ENCODE results near the gene S100A7A. TPM values are rescaled to one million over a fixed set of nuclear protein-coding genes. Genes with fewer than 3 reads are reported as not detected.

The S100A7A gene
- total RNA-seq, 1 donor from 2014 or later = not detected

DNA sequence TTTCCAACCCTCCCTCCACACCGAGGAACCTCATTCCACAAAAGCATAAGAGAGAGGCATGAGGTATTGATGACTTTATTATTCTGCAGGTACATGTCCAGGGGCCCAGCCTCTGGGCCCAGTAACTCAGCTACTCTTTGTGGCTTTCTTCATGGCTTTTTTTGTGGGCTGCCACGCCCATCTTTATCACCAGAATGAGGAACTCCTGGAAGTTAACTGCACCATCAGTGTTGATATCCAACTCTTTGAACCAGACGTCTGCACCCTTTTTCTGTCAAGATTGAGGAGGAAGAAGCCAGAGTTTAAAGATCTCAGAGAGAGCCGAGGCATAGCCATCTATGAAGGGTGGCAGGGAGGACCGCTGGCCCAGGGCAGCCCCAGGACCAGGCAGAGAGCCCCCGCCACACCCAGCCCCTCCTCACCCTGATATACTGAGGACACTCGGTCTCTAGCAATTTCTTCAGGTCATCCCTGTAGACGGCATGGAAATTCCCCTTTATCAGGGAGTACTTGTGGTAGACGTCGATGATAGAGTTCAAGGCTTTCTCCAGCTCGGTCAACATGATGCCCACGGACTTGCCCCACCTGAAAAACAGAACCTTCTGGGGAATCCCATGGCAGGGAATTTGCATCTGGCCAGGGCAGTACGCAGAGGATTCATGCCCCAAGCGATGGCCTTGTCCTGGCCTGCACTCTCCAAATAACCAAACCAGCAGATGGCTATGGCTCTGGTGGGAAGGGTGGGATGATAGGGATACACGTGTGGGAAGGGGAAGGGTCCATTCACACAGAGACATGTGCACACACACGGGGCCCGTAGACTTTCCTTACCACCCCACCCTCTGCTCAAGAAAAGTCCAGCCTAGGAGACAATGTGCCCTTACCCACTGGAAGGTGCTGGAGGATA, 26.1 kb upstream of the S100A7A start:
- Mint-ChIP-seq H3K9me3 (ENCODE audit: unreplicated experiment) (no peaks in the 10 kb centered on the region), H3K4me1 (ENCODE audit: unreplicated experiment) (no peaks in the 10 kb centered on the region), H3K36me3 (ENCODE audit: unreplicated experiment) (no peaks in the 10 kb centered on the region), H3K4me3 (ENCODE audit: unreplicated experiment) (no peak overlapping the region), H3K27me3 (ENCODE audit: unreplicated experiment) (peaks cover 2% of the 10 kb centered on the region), H3K27ac (ENCODE audit: unreplicated experiment) (no peak overlapping the region)
- TF ChIP-seq, protein P1, sequence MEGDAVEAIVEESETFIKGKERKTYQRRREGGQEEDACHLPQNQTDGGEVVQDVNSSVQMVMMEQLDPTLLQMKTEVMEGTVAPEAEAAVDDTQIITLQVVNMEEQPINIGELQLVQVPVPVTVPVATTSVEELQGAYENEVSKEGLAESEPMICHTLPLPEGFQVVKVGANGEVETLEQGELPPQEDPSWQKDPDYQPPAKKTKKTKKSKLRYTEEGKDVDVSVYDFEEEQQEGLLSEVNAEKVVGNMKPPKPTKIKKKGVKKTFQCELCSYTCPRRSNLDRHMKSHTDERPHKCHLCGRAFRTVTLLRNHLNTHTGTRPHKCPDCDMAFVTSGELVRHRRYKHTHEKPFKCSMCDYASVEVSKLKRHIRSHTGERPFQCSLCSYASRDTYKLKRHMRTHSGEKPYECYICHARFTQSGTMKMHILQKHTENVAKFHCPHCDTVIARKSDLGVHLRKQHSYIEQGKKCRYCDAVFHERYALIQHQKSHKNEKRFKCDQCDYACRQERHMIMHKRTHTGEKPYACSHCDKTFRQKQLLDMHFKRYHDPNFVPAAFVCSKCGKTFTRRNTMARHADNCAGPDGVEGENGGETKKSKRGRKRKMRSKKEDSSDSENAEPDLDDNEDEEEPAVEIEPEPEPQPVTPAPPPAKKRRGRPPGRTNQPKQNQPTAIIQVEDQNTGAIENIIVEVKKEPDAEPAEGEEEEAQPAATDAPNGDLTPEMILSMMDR (IDR thresholded peaks at IDR 0.05) = no peak
- peak; percentile 77 for DNase-seq (ENCODE audit: extremely low spot score, unreplicated experiment)

DNA sequence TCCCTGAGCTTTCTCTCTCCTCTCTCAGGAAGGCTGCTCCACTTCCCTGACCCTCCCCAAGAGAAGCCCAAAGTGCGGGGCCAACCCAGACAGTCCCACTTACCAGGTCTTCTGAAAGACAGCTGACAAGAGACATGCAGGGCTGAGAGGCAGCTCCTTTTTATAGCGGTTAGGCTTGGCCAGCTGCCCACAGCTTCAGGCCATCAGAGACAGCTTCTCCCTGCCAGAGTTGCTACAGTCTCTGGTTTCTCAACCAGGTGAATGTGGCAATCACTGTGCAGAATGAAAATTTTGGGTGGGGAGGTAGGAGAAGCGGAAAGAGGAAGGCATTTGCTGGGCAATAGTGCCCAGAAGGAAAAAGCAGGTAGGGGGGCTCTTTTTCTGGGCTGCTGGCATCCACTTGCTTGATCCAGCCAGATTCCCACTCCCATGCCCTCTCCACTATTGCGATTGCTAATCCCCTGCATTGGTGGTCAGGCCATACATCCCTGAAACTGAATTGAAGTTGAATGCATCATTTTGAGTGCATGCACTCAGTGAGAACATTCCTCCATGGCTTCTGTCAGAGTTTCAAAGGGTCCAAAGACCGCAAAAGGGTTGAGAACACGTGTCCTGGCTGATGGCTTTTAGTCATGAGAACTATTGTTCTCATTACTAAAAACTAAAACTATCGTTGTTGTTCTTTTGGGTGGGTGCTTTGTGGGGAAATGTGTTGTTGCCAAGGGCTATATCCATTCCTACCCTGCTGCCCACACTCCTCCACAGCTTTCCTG, 25.2 kb upstream of the S100A7A start, which contains the start of gene S100A8:
Gene S100A8, minus strand, starts transcription at position 136 of the 773 bp plus-strand sequence. CDS start 538 bp downstream, outside the sequence.
- Mint-ChIP-seq H3K27me3 (ENCODE audit: unreplicated experiment) (peaks cover 2% of the 10 kb centered on the region), H3K4me1 (ENCODE audit: unreplicated experiment) (no peaks in the 10 kb centered on the region), H3K4me3 (ENCODE audit: unreplicated experiment) (no peak within 1 kb of the TSS), H3K9me3 (ENCODE audit: unreplicated experiment) (no peaks in the 10 kb centered on the region), H3K27ac (ENCODE audit: unreplicated experiment) (no peak within 1 kb of the TSS), H3K36me3 (ENCODE audit: unreplicated experiment) (no peaks in the 10 kb centered on the region)
- TF ChIP-seq, protein P1 (IDR thresholded peaks at IDR 0.05) = no peak
- peak; percentile 71 for DNase-seq (ENCODE audit: extremely low spot score, unreplicated experiment)

DNA sequence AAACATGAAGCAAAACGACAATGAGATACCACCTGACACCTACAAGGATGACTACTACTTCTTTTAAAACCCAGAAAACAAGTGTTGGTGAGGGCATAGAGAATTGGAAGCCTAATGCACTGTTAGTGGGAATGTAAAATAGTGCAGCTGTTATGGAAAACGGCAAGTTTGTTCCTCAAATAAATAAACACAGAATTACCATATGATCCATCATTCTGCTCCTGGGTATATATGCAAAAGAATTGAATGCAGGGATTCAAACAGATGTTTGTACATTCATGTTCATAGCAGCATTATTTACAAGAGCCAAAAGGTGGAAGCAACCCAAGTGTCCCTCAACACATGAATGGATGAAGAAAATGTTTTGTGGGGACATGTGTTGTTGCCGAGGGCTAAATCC, 24.1 kb upstream of the S100A7A start:
- TF ChIP-seq, protein P1 (IDR thresholded peaks at IDR 0.05) = no peak
- no peak overlapping the region for H3K4me3 Mint-ChIP-seq (ENCODE audit: unreplicated experiment)
- H3K27ac Mint-ChIP-seq (ENCODE audit: unreplicated experiment) = no peak overlapping the region
- no peaks in the 10 kb centered on the region for H3K4me1 Mint-ChIP-seq (ENCODE audit: unreplicated experiment)
- H3K27me3 Mint-ChIP-seq (ENCODE audit: unreplicated experiment) = no peaks in the 10 kb centered on the region
- H3K36me3 Mint-ChIP-seq (ENCODE audit: unreplicated experiment) = no peaks in the 10 kb centered on the region
- DNase-seq (ENCODE audit: extremely low spot score, unreplicated experiment) = no peak
- H3K9me3 Mint-ChIP-seq (ENCODE audit: unreplicated experiment) = no peaks in the 10 kb centered on the region

DNA sequence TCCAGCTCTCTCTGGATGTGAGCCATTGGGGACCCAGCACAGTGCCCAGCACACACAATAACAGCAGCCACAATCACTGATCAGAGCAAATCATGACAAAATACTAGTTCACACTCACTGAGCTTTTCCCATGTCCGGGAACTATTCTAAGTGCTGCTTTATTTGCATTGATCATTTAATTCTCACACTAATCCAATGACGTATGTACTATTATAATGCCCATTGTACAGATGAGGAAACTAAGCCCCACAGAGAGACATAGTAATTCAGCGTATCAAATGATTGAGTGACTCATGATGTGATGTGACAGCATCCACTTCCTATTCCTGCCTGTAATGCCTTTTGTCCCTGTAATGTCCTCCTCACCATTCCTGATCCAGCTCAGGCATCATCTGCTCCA, 23.5 kb upstream of the S100A7A start:
- Mint-ChIP-seq H3K9me3 (ENCODE audit: unreplicated experiment) (no peaks in the 10 kb centered on the region), H3K4me1 (ENCODE audit: unreplicated experiment) (no peaks in the 10 kb centered on the region), H3K36me3 (ENCODE audit: unreplicated experiment) (no peaks in the 10 kb centered on the region), H3K27me3 (ENCODE audit: unreplicated experiment) (no peaks in the 10 kb centered on the region), H3K27ac (ENCODE audit: unreplicated experiment) (no peak overlapping the region), H3K4me3 (ENCODE audit: unreplicated experiment) (no peak overlapping the region)
- no peak for DNase-seq (ENCODE audit: extremely low spot score, unreplicated experiment)
- TF ChIP-seq, protein P1 (IDR thresholded peaks at IDR 0.05) = no peak

DNA sequence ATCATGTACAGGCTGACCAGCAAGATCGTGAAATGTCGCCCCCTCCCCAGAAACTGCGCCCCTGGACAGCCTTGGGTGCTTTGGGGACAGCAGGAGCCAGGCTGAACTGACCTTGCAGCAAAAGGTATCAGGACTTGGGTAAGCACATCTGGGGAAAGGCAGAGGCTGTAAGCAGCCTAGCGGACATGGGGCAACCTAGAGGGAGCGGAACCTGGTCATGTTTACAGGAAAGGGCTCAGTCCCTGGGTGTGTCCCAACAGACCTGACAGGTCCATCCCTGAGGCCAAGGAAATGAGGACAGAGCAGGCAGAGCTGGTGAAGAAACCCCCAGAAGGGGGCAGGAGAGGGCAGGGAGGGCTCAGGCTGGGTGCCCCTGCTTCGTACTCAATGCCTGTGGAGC, 22.4 kb upstream of the S100A7A start:
- H3K4me3 Mint-ChIP-seq (ENCODE audit: unreplicated experiment) = no peak overlapping the region
- H3K9me3 Mint-ChIP-seq (ENCODE audit: unreplicated experiment) = no peaks in the 10 kb centered on the region
- TF ChIP-seq, protein P1 (IDR thresholded peaks at IDR 0.05) = no peak
- no peaks in the 10 kb centered on the region for H3K4me1 Mint-ChIP-seq (ENCODE audit: unreplicated experiment)
- H3K27ac Mint-ChIP-seq (ENCODE audit: unreplicated experiment) = no peak overlapping the region
- H3K36me3 Mint-ChIP-seq (ENCODE audit: unreplicated experiment) = no peaks in the 10 kb centered on the region
- H3K27me3 Mint-ChIP-seq (ENCODE audit: unreplicated experiment) = no peaks in the 10 kb centered on the region
- no peak for DNase-seq (ENCODE audit: extremely low spot score, unreplicated experiment)

Data from osteocyte (in vitro differentiated cells).